ENCODE results near the gene CDH23.

CDH23 gene

DNA sequence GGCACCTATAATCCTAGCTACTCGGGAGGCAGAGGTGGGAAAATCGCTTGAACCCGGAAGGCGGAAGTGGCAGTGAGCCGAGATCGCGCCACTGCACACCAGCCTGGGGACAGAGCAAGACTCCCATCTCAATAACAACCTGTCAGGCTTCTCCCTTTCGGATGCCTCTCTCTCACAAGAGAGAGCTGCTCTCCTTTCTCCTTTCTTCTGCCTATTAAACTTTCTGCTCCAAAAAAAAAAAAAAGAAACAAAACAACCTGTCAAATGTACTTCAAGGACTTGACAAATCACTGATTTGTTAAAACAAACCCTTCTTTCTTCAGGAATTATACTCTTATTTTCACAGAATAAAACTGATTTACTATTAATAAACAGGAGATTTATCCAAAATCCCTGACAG lies 450.7 kb downstream of the CDH23 start:
- TF ChIP-seq TAF1 (IDR thresholded peaks at IDR 0.05; ENCODE audit: borderline replicate concordance, insufficient read depth, low read length) (no peak), POLR2AphosphoS5 (IDR thresholded peaks at IDR 0.05; ENCODE audit: low read depth, low read length) (no peak), FOXP2 (optimal IDR thresholded peaks at IDR 0.05; ENCODE audit: borderline replicate concordance, extremely low read depth, extremely low read length, insufficient read depth) (no peak), REST (IDR thresholded peaks at IDR 0.05; ENCODE audit: insufficient read depth in 1 of 2, low read depth in 2 of 2, low read length in 2 of 2) (no peak), SIN3A (IDR thresholded peaks at IDR 0.05; ENCODE audit: borderline replicate concordance, insufficient read depth, low read length) (no peak)

GRCh38 chr10:71848325-71849275 lies 451.9 kb downstream of the CDH23 start:
- TF ChIP-seq FOXP2 (optimal IDR thresholded peaks at IDR 0.05; ENCODE audit: borderline replicate concordance, extremely low read depth, extremely low read length, insufficient read depth) (no peak), REST (IDR thresholded peaks at IDR 0.05; ENCODE audit: insufficient read depth in 1 of 2, low read depth in 2 of 2, low read length in 2 of 2) (no peak), SIN3A (IDR thresholded peaks at IDR 0.05; ENCODE audit: borderline replicate concordance, insufficient read depth, low read length) (no peak), TAF1 (IDR thresholded peaks at IDR 0.05; ENCODE audit: borderline replicate concordance, insufficient read depth, low read length) (no peak), POLR2AphosphoS5 (IDR thresholded peaks at IDR 0.05; ENCODE audit: low read depth, low read length) (no peak)

GRCh38 chr10:71849461-71849908 lies 452.8 kb downstream of the CDH23 start:
- no peak for TF ChIP-seq FOXP2 (optimal IDR thresholded peaks at IDR 0.05; ENCODE audit: borderline replicate concordance, extremely low read depth, extremely low read length, insufficient read depth)

GRCh38 chr10:71850021-71850742 lies 453.5 kb downstream of the CDH23 start:
- TF ChIP-seq TAF1 (IDR thresholded peaks at IDR 0.05; ENCODE audit: borderline replicate concordance, insufficient read depth, low read length) (no peak), SIN3A (IDR thresholded peaks at IDR 0.05; ENCODE audit: borderline replicate concordance, insufficient read depth, low read length) (no peak), FOXP2 (optimal IDR thresholded peaks at IDR 0.05; ENCODE audit: borderline replicate concordance, extremely low read depth, extremely low read length, insufficient read depth) (no peak), POLR2AphosphoS5 (IDR thresholded peaks at IDR 0.05; ENCODE audit: low read depth, low read length) (no peak), REST (IDR thresholded peaks at IDR 0.05; ENCODE audit: insufficient read depth in 1 of 2, low read depth in 2 of 2, low read length in 2 of 2) (no peak)

DNA sequence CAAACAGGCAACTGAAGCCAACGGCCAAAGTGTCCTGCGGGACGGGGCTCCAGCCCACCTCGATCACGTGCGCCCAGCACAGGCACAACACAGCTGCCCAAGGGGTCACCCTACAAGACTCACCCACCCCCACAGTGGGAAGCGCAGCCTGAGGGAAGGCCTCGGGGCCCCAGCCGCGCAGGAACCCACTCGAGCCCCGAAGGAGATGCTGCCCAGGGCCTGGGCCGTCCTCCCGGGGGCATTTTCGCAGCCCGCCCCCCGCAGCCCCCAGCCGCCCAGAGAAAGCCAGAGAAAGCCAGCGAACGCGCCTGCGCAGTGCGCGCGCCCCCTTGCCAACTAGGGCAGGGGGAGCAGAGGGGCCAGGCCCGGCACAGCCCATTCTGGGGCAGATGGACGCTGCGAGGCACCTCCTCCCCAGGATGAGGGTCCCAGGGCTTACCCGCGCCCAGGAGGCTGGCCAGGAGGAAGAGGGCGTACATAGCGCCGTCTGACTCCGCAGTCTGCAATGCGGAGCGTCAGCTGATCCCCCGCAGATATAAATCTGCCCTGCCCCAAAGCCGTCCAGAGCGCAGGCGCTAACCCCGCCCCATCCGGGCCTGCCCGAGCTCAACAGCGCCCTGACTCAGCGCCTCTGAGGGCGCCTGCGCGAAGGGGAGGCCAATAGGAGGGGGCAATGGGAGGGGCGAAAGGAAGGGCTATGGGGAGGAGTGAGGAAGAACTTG lies 454.2 kb downstream of the CDH23 start, which contains the start of gene PSAP:
Gene PSAP (minus strand): TSS at position 509 of the 722 bp plus-strand sequence. CDS start 30 bp downstream, at position 479.
- TF ChIP-seq POLR2AphosphoS5 (IDR thresholded peaks at IDR 0.05; ENCODE audit: low read depth, low read length), result peak; percentile 96
- peak; percentile 96 for TF ChIP-seq FOXP2 (optimal IDR thresholded peaks at IDR 0.05; ENCODE audit: borderline replicate concordance, extremely low read depth, extremely low read length, insufficient read depth)
- no peak for TF ChIP-seq REST (IDR thresholded peaks at IDR 0.05; ENCODE audit: insufficient read depth in 1 of 2, low read depth in 2 of 2, low read length in 2 of 2)
- peak; percentile 81; the same call in 1 of the 2 replicates for TF ChIP-seq SIN3A (IDR thresholded peaks at IDR 0.05; ENCODE audit: borderline replicate concordance, insufficient read depth, low read length)
- TF ChIP-seq TAF1 (IDR thresholded peaks at IDR 0.05; ENCODE audit: borderline replicate concordance, insufficient read depth, low read length), result peak; percentile 69; the same call in 1 of the 2 replicates
